Testis (tissue), 2 donors: ENCODE measurements around the gene SEMA5A.

Experiments used
- POLR2A ChIP-seq: fragments of 450-650 bp; IDR thresholded peaks from one replicate; pipeline ENCODE4 v1.6.1; 2017; ENCODE audit warnings: antibody characterized with exemption, mild to moderate bottlenecking, moderate library complexity
- TF ChIP-seq, protein P1 (sequence below), 3 experiments: fragments of 450-650 bp in 2 of 3; fragments of 200-600 bp in 1 of 3; sonication (generic) in 1 of 3; IDR thresholded peaks; one replicate each; pipeline ENCODE4 v1.5.1; 2016 to 2019; ENCODE audit warnings: antibody characterized with exemption in 3 of 3, mild to moderate bottlenecking in 2 of 3, moderate library complexity in 1 of 3

- TF ChIP-seq, protein P1, sequence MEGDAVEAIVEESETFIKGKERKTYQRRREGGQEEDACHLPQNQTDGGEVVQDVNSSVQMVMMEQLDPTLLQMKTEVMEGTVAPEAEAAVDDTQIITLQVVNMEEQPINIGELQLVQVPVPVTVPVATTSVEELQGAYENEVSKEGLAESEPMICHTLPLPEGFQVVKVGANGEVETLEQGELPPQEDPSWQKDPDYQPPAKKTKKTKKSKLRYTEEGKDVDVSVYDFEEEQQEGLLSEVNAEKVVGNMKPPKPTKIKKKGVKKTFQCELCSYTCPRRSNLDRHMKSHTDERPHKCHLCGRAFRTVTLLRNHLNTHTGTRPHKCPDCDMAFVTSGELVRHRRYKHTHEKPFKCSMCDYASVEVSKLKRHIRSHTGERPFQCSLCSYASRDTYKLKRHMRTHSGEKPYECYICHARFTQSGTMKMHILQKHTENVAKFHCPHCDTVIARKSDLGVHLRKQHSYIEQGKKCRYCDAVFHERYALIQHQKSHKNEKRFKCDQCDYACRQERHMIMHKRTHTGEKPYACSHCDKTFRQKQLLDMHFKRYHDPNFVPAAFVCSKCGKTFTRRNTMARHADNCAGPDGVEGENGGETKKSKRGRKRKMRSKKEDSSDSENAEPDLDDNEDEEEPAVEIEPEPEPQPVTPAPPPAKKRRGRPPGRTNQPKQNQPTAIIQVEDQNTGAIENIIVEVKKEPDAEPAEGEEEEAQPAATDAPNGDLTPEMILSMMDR (IDR thresholded peaks at IDR 0.05): no peak
- TF ChIP-seq POLR2A: no peak
Observed at GRCh38 chr5:9295466-9295801, 250.4 kb downstream of the SEMA5A start.
